Adrenal gland (tissue), 12 donors: ENCODE measurements around the gene CPA2. TPM values are rescaled to one million over a fixed set of nuclear protein-coding genes. Genes with fewer than 3 reads are reported as not detected.

Experiments used
- DNase-seq, 7 donors: peaks; one replicate each; pipeline ENCODE4 v3.0.0-alpha.2; 2019 to 2020
- H3K27ac ChIP-seq, 5 donors: fragments of 200-600 bp; sonication (generic) in 4 of 5; 1 replicate in 3 of 5; 2 replicates in 2 of 5; pipeline versions ENCODE4 v1.5.1 to v1.8.0; 2016 to 2020; ENCODE audit warnings: mild to moderate bottlenecking in 1 of 5
- H3K27me3 ChIP-seq: fragments of 200-600 bp; 2 replicates; pipeline ENCODE4 v1.8.0; 2021
- H3K36me3 ChIP-seq, 2 donors: fragments of 200-600 bp; replicated peaks in 1 of 2; 1 replicate in 1 of 2; 2 replicates in 1 of 2; pipeline versions ENCODE4 v1.5.1 to v1.8.0; 2018 to 2022
- H3K4me1 ChIP-seq, 2 donors: fragments of 200-600 bp; replicated peaks in 1 of 2; 1 replicate in 1 of 2; 2 replicates in 1 of 2; pipeline versions ENCODE4 v1.5.1 to v1.8.0; 2018 to 2021
- H3K4me3 ChIP-seq, 4 donors: fragments of 200-600 bp; sonication (generic) in 3 of 4; one replicate each; pipeline ENCODE4 v1.5.1; 2016 to 2018
- H3K9me3 ChIP-seq, 3 donors: fragments of 200-600 bp; sonication (generic) in 1 of 3; replicated peaks in 1 of 3; 1 replicate in 2 of 3; 2 replicates in 1 of 3; pipeline versions ENCODE4 v1.5.1 to v1.8.0; 2016 to 2021
- CTCF ChIP-seq, 6 experiments: fragments of 450-650 bp in 4 of 6; fragments of 200-600 bp in 2 of 6; sonication (generic) in 1 of 6; IDR thresholded peaks; 1 replicate in 5 of 6; 2 replicates in 1 of 6; pipeline versions ENCODE4 v1.5.1 to v1.8.0; 2016 to 2021; ENCODE audit warnings: antibody characterized with exemption in 6 of 6, mild to moderate bottlenecking in 2 of 6, moderate library complexity in 1 of 6
- POLR2A ChIP-seq, 2 donors: fragments of 450-650 bp; IDR thresholded peaks; one replicate each; pipeline ENCODE4 v1.6.1; 2017; ENCODE audit warnings: antibody characterized with exemption in 2 of 2, mild to moderate bottlenecking in 2 of 2, moderate library complexity in 1 of 2
- WGBS, 4 donors: extraction: QIAGEN DNeasy Blood & Tissue Kit in 2 of 4; methylation state at CpG; one replicate each; pipeline versions ENCODE4 v1.1.5 to v1.1.7; 2013 to 2017; 5-methylcytosine and 5-hydroxymethylcytosine counted together
- intact Hi-C, 2 donors: fragments of 100-400 bp; cut with DNase I; formaldehyde crosslinking; loops; one replicate each; pipeline versions ENCODE4 v1.14.1 to v1.15.0; 2022 to 2023
- polyA plus RNA-seq, 3 donors: library from polyadenylated mRNA; stranded (reverse); fragments of 200-250 nt in 2 of 3; fragments of 350-450 nt in 1 of 3; fragmentation: Illumina TruSeq in 1 of 3; extraction: RNeasy Lipid Tissue Mini Kit (QIAGEN cat#74804) in 1 of 3; gene quantifications; one replicate each; pipeline ENCODE4 v1.2.3, GENCODE V29; 2013 to 2014
- total RNA-seq, 9 donors: library from RNA; depleted of rRNA in 4 of 9; stranded (reverse); fragments of >200 nt in 4 of 9; fragments of 120-200 nt in 1 of 9; fragmentation: NEBNext Ultra II Directional in 1 of 9; extraction: Animal tissue kit (Norgen Biotek cat#: 25700) in 1 of 9; gene quantifications; one replicate each; pipeline versions ENCODE4 v1.1.0 to v1.2.4, GENCODE V29; 2013 to 2023
- donor health status: healthy with polysubstance abuse.
- donor health status: Bipolar disorder and iron deficiency.
- donor health status: DM: yes; HTN: yes; CAD: no.
- donor health status: DM: no; HTN: no; CAD: no.
- donor health status: DM: no; HTN: no; CAD: no.
- donor health status: DM: yes; HTN: yes; CAD: no.

Gene CPA2
- total and polyA plus RNA-seq, 12 donors, result 0.15 to 2.3 (median 0.75) TPM; not detected in 4

- WGBS, 4 donors, result 84 to 100% (median 94%) methylated on average over 5 of the region's 5 CpGs
- Histone ChIP-seq H3K4me3 (no peak overlapping the region), H3K36me3 (no peaks in the 10 kb centered on the region), H3K27ac (no peak overlapping the region), H3K9me3 (no peaks in the 10 kb centered on the region), H3K4me1 (peaks cover 0 to 11% of the 10 kb centered on the region in 2 donors), H3K27me3 (no peaks in the 10 kb centered on the region)
- intact Hi-C loops, result no loop called here
- no peak for TF ChIP-seq CTCF (IDR thresholded peaks at IDR 0.05)
- TF ChIP-seq POLR2A (IDR thresholded peaks at IDR 0.05), result no peak
- no peak for DNase-seq
These were observed 27.7 kb downstream of the CPA2 start for GRCh38 chr7:130294314-130294713.

- Histone ChIP-seq H3K4me3 (no peak overlapping the region), H3K9me3 (no peaks in the 10 kb centered on the region), H3K36me3 (no peaks in the 10 kb centered on the region), H3K27ac (no peak overlapping the region), H3K4me1 (peaks cover 0 to 11% of the 10 kb centered on the region in 2 donors), H3K27me3 (no peaks in the 10 kb centered on the region)
- no peak for DNase-seq
- intact Hi-C loops, result no loop called here
- WGBS, 4 donors, result 92 to 95% (median 95%) methylated on average over 13 of the region's 13 CpGs
- TF ChIP-seq CTCF (IDR thresholded peaks at IDR 0.05), result no peak
- no peak for TF ChIP-seq POLR2A (IDR thresholded peaks at IDR 0.05)
These were observed 29.7 kb downstream of the CPA2 start for GRCh38 chr7:130296221-130296951.

GRCh38 chr7:130297628-130298543 is 31.2 kb downstream of the CPA2 start:
- no peak for TF ChIP-seq CTCF (IDR thresholded peaks at IDR 0.05)
- TF ChIP-seq POLR2A (IDR thresholded peaks at IDR 0.05), result no peak
- Histone ChIP-seq H3K4me1 (peaks cover 0 to 7% of the 10 kb centered on the region in 2 donors), H3K27me3 (no peaks in the 10 kb centered on the region), H3K4me3 (no peak overlapping the region), H3K9me3 (no peaks in the 10 kb centered on the region), H3K27ac (no peak overlapping the region), H3K36me3 (no peaks in the 10 kb centered on the region)
- intact Hi-C loops, result no loop called here
- WGBS, 4 donors, result 90 to 94% (median 91%) methylated on average over 20 of the region's 20 CpGs
- no peak for DNase-seq

- DNase-seq, result no peak
- no peak for TF ChIP-seq POLR2A (IDR thresholded peaks at IDR 0.05)
- no peak for TF ChIP-seq CTCF (IDR thresholded peaks at IDR 0.05)
- no peak overlapping the region for H3K4me3 ChIP-seq
- H3K27me3 ChIP-seq, result no peaks in the 10 kb centered on the region
- H3K4me1 ChIP-seq, result no peaks in the 10 kb centered on the region
- intact Hi-C loops, result no loop called here
- no peak overlapping the region for H3K27ac ChIP-seq
- 80 to 96% (median 92%) methylated on average over 5 of the region's 5 CpGs for WGBS, 4 donors
- H3K36me3 ChIP-seq, result no peaks in the 10 kb centered on the region
- no peaks in the 10 kb centered on the region for H3K9me3 ChIP-seq
These were observed 32.1 kb downstream of the CPA2 start for GRCh38 chr7:130298544-130299326.
